Uterus (tissue), 2 donors: Measurements from ENCODE around the gene TP53BP1.

Source experiments
- POLR2A ChIP-seq, 2 donors: fragments of 450-650 bp; IDR thresholded peaks; one replicate each; pipeline ENCODE4 v1.6.1; 2016; ENCODE audit warnings: antibody characterized with exemption in 2 of 2, mild to moderate bottlenecking in 1 of 2, moderate library complexity in 1 of 2
- TF ChIP-seq, protein P1 (sequence below), 4 experiments: fragments of 200-600 bp in 2 of 4; fragments of 450-650 bp in 2 of 4; sonication (generic) in 2 of 4; IDR thresholded peaks; one replicate each; pipeline ENCODE4 v1.5.1; 2016 to 2019; ENCODE audit warnings: antibody characterized with exemption in 4 of 4, mild to moderate bottlenecking in 2 of 4, moderate library complexity in 1 of 4

DNA sequence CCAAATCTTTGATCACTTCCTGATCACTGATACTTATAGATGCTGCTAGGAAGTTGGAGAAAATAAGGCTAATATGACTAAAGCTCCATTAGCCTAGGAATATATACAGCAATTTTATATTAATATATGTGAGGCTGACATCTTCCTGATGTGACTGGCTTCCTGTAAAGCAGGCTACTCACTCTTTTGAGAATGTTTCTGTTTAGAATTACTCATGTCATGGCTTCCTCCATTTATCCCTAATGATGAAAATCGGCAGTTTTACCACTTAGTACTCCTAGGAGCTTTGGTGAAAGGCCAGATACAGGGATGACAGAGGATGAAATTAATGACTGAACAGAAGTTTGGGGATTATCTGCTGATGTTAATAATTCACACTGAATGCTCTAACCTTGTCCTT lies 20.6 kb upstream of the TP53BP1 start:
- TF ChIP-seq, protein P1, sequence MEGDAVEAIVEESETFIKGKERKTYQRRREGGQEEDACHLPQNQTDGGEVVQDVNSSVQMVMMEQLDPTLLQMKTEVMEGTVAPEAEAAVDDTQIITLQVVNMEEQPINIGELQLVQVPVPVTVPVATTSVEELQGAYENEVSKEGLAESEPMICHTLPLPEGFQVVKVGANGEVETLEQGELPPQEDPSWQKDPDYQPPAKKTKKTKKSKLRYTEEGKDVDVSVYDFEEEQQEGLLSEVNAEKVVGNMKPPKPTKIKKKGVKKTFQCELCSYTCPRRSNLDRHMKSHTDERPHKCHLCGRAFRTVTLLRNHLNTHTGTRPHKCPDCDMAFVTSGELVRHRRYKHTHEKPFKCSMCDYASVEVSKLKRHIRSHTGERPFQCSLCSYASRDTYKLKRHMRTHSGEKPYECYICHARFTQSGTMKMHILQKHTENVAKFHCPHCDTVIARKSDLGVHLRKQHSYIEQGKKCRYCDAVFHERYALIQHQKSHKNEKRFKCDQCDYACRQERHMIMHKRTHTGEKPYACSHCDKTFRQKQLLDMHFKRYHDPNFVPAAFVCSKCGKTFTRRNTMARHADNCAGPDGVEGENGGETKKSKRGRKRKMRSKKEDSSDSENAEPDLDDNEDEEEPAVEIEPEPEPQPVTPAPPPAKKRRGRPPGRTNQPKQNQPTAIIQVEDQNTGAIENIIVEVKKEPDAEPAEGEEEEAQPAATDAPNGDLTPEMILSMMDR (IDR thresholded peaks at IDR 0.05) = no peak
- no peak for TF ChIP-seq POLR2A (IDR thresholded peaks at IDR 0.05)
